Activated T-helper 17 cell treated with anti-CD3 and anti-CD28 coated beads, Interleukin-2, amount 50 U/mL, for 72 hours (primary cell): Measurements from ENCODE around the gene MAP1LC3A. TPM values are rescaled to one million over a fixed set of nuclear protein-coding genes. Genes with fewer than 3 reads are reported as not detected.

Source experiments
- ATAC-seq: fragments of 150-1000 bp; cut with Tn5 transposase; replicated peaks from 2 replicates; pipeline ENCODE4 v1.10.0; 2021; ENCODE audit warnings: mild to moderate bottlenecking, moderate library complexity
- H3K27ac Mint-ChIP-seq: one replicate; pipeline ENCODE4 v1.8.0; 2022; ENCODE audit warnings: mixed read lengths
- H3K27me3 Mint-ChIP-seq: one replicate; pipeline ENCODE4 v1.8.0; 2022; ENCODE audit warnings: mixed read lengths
- H3K36me3 Mint-ChIP-seq: one replicate; pipeline ENCODE4 v1.8.0; 2022; ENCODE audit warnings: low read depth, mild to moderate bottlenecking, mixed read lengths
- H3K4me1 Mint-ChIP-seq: one replicate; pipeline ENCODE4 v1.8.0; 2022; ENCODE audit warnings: mixed read lengths
- H3K4me3 Mint-ChIP-seq: one replicate; pipeline ENCODE4 v1.8.0; 2022; ENCODE audit warnings: mild to moderate bottlenecking, mixed read lengths
- H3K9me3 Mint-ChIP-seq: one replicate; pipeline ENCODE4 v1.8.0; 2022; ENCODE audit warnings: mixed read lengths
- total RNA-seq, 2 donors: library from RNA; stranded (reverse); gene quantifications; one replicate each; pipeline ENCODE4 v1.2.3, GENCODE V29; 2022

MAP1LC3A gene
- total RNA-seq, 2 donors from 2014 or later, result 4.5 to 4.6 TPM

DNA sequence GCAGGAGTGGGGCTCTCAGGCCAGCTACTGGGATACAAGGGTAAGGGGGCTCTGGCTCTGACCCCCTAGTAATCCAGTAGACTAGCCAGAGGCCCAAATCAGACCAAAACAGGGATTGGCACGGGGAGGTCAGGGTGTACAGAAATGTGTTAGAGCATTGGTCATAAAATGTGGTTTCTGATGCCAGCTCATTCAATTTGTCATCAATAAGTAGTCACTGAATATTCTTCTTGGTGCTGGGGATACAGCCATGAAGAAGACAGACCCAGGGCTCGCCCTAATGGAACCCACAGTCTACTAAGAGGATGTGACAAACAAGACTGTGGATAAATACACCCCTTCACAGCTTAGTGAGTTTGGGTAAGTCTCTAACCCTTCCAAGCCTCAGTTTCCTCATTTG is 11.1 kb downstream of the MAP1LC3A start:
- peaks cover 6% of the 10 kb centered on the region for H3K4me1 Mint-ChIP-seq
- peaks cover 23% of the 10 kb centered on the region for H3K36me3 Mint-ChIP-seq
- no peak overlapping the region for H3K27ac Mint-ChIP-seq
- no peaks in the 10 kb centered on the region for H3K9me3 Mint-ChIP-seq
- H3K27me3 Mint-ChIP-seq, result no peaks in the 10 kb centered on the region
- peak; percentile 65 for ATAC-seq
- H3K4me3 Mint-ChIP-seq, result no peak overlapping the region

DNA sequence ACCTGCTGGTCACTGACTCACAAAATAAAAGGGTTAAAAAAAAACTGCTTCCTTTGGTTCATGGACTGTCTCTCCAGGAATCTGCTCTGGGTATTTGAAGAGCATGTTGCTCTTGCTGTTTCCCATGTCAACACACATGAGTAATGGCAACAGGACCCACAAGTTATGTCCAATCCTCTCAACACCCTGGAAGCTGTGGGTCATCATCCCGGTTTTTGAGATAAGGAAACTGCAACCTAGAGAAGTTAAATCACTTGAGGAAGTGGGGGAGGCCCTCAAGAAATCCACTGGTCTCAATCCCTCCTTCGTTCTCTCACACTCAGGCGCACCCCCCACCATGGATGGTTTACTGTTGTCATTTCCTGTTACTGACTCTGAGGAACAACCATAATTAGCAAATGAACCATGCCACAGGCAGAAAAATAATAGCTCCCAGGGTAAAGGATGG is 12.4 kb downstream of the MAP1LC3A start:
- H3K27ac Mint-ChIP-seq, result peak overlapping the region; percentile 80

DNA sequence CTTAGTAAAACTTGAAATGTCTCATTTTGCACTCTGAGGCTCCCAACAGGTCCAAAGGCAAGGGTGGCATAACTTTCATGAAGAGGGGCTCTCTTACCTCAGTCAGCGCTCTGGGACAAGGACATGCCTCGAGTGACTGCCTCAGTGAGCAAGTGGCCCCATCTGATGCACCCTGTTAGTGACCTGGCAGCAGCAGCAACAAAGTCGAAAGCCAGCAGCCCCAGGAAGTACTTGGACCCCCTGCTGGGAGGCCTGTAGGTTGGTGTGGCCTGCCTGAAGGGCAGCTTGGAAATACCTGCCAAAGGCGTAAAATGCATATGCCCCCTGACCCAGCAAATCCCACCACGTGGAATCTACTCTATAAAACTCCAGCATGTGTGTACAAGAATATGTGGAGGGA is 13.2 kb downstream of the MAP1LC3A start:
- H3K27me3 Mint-ChIP-seq, result no peaks in the 10 kb centered on the region
- H3K4me3 Mint-ChIP-seq, result no peak overlapping the region
- H3K4me1 Mint-ChIP-seq, result peaks cover 6% of the 10 kb centered on the region
- H3K9me3 Mint-ChIP-seq, result no peaks in the 10 kb centered on the region
- H3K27ac Mint-ChIP-seq, result peak overlapping the region; percentile 80
- H3K36me3 Mint-ChIP-seq, result peaks cover 25% of the 10 kb centered on the region
- no peak for ATAC-seq

More for the DNA sequence above, 12.4 kb downstream of the MAP1LC3A start:
- Mint-ChIP-seq H3K9me3 (no peaks in the 10 kb centered on the region), H3K4me1 (peaks cover 6% of the 10 kb centered on the region), H3K36me3 (peaks cover 25% of the 10 kb centered on the region), H3K27me3 (no peaks in the 10 kb centered on the region), H3K4me3 (no peak overlapping the region)
- peak; percentile 57 for ATAC-seq

DNA sequence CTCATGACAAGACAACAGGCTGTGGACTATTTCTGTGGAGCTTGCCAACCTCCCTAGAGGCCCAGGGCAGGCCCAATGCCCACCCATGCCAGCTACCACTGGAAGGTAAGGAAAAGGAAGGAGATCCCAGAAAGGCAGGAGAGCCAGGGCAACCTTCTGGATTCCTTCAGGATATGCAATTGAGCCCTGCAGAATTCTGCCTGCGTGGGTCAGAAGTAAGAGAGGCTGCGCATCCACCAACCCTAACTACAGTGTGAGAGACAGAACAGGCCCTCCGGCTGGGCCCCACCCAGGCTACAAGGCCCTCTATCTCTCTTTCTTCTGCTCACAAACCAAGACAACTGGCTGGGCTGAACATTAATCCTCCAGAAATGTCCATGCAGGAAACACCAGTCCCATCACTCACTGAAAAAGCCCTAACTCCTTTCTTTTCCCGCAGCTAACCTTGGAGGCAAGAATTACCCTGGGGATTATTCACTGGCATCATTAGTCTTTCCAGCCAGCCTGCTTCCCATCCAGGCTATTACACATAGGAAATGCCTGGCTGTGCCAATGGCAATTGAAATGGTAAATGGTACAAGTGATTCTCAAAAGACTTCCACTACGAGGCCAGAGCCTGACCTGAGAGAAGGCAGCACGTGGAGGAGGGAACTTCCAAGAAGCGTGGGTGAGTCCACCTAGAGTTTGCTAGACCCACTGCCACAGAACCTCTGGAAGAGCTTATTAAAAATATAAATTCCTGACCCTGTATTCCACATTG is 15.2 kb downstream of the MAP1LC3A start:
- peaks cover 20% of the 10 kb centered on the region for H3K36me3 Mint-ChIP-seq
- ATAC-seq, result no peak
- H3K27me3 Mint-ChIP-seq, result no peaks in the 10 kb centered on the region
- H3K9me3 Mint-ChIP-seq, result no peaks in the 10 kb centered on the region
- H3K4me3 Mint-ChIP-seq, result no peak overlapping the region
- H3K27ac Mint-ChIP-seq, result no peak overlapping the region
- H3K4me1 Mint-ChIP-seq, result peaks cover 6% of the 10 kb centered on the region

DNA sequence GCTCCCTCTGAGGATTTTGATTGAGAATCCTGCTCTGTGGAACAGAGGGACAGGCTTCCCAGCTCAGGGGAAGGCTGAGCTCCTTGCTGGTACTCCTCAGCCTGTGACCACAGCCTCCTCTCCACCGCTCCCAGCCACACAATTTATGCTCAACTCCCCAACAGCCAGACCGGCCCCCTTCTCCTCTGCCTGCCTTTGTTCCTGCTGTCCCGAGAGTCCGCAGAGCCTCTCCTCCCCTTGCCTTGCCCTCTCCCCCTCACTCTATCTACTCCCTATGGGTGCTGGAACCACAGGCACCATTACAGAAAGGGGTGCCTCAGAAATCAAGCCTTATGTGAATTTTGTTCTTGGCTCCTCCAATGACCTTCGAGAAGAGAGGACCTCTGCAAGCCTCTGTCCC is 15.9 kb downstream of the MAP1LC3A start:
- no peak for ATAC-seq
- Mint-ChIP-seq H3K27me3 (no peaks in the 10 kb centered on the region), H3K36me3 (peaks cover 22% of the 10 kb centered on the region), H3K9me3 (no peaks in the 10 kb centered on the region), H3K4me1 (peaks cover 6% of the 10 kb centered on the region), H3K4me3 (no peak overlapping the region), H3K27ac (no peak overlapping the region)

DNA sequence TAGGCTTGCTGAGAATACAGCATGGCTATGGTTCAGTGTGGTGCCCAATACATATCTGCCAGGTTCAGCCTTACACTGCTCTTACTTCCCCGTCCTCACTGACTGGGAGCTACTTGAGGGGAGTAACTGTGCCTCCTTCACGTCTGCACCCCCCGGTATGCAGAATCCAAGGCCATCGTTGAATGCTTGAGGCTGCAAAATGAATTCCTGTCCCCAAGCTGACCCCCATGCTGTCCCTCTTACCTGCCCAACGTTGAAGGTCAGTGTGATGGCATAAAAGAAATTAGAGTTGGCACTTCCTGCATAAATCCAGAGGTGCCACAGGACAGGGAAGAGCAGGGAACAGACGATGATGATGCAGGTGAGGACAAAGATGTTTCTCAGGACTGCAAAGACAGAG is 16.3 kb downstream of the MAP1LC3A start:
- no peak for ATAC-seq
- Mint-ChIP-seq H3K27ac (no peak overlapping the region), H3K27me3 (no peaks in the 10 kb centered on the region), H3K9me3 (no peaks in the 10 kb centered on the region), H3K4me3 (no peak overlapping the region), H3K4me1 (peaks cover 9% of the 10 kb centered on the region), H3K36me3 (peaks cover 27% of the 10 kb centered on the region)

DNA sequence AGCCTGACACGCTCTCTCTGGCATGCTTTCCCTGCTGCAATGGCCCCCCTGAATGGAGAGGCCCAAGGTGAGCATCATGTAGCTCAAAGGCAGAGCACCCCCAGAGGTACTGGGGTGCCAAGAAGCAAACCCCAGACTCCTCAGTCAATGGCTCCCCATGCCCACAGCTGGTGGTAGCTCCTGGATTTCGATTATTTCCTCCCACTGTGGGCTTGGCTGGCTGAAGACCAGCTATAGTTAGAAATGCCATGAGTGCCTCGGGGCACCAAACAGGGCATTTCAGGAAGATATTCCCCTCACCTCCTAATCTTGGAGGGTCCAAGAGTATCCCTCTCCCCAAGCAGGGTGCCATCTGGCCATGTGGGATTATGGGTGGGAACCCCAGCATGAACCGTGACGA is 16.8 kb downstream of the MAP1LC3A start:
- Mint-ChIP-seq H3K27ac (no peak overlapping the region), H3K9me3 (no peaks in the 10 kb centered on the region), H3K4me1 (peaks cover 13% of the 10 kb centered on the region), H3K27me3 (no peaks in the 10 kb centered on the region), H3K4me3 (no peak overlapping the region), H3K36me3 (peaks cover 31% of the 10 kb centered on the region)
- ATAC-seq, result no peak

DNA sequence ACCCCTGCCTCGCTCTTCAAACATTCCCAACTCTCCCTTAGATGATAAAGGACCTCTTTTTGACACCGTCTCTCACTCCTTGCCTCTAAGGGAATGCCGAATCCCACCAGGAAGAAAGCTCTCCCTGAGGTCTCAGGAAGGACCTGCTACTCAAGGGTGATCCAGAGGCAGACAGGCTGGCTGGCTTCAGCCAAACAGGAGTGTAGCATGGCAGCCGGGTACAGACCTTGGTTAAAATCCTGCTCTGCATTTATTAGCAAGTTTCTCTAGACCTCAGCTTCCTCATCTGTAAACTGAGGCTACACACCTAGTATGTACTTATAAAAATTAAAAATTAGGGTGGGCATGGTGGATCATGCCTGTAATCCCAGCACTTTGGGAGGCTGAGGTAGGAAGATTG is 17.2 kb downstream of the MAP1LC3A start:
- Mint-ChIP-seq H3K4me1 (peaks cover 16% of the 10 kb centered on the region), H3K36me3 (peaks cover 33% of the 10 kb centered on the region), H3K4me3 (no peak overlapping the region), H3K9me3 (no peaks in the 10 kb centered on the region), H3K27me3 (no peaks in the 10 kb centered on the region), H3K27ac (no peak overlapping the region)
- no peak for ATAC-seq

DNA sequence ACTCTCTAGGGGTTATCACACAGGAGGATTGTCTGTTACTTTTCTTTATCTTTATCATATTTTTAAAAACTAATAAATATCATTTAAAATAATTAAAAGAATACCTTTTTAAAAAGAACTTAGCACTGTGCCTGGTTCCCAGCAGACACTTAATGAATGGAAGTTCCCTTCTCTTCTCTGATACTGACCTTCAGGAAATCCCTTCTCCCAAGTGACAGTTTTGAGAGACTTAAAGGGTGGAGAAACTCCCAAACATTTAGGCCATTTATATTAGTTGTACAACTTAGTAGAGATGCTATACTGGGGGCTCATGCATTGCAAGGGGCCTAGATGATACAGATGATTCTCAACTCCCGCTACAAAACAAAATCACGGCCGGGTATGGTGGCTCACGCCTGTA is 18.5 kb downstream of the MAP1LC3A start:
- ATAC-seq, result no peak
- peaks cover 21% of the 10 kb centered on the region for H3K4me1 Mint-ChIP-seq
- H3K27ac Mint-ChIP-seq, result no peak overlapping the region
- H3K9me3 Mint-ChIP-seq, result no peaks in the 10 kb centered on the region
- H3K36me3 Mint-ChIP-seq, result peaks cover 30% of the 10 kb centered on the region
- H3K27me3 Mint-ChIP-seq, result no peaks in the 10 kb centered on the region
- H3K4me3 Mint-ChIP-seq, result no peak overlapping the region

DNA sequence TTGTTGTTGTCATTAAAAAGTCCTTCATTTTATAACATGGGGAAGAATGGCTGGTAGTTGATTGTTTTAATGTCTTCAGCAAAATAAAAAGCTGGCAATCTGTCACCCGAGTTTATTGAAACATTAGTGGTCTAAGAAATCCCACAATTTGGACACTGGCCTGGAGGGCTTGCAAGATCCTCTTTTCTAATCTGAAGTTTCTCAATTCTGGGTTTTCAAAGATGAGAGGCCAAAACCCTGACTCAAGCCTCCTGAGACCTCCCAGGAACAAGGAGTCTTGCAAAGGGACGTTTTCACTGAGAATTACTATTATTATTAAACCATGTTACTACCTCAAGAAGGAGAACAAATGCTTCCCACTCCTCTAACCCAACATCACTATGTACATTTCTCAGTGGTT is 19.5 kb downstream of the MAP1LC3A start:
- no peak overlapping the region for H3K4me3 Mint-ChIP-seq
- ATAC-seq, result no peak
- peak overlapping the region; percentile 71 for H3K27ac Mint-ChIP-seq
- H3K36me3 Mint-ChIP-seq, result peaks cover 30% of the 10 kb centered on the region
- no peaks in the 10 kb centered on the region for H3K9me3 Mint-ChIP-seq
- H3K4me1 Mint-ChIP-seq, result peaks cover 21% of the 10 kb centered on the region
- no peaks in the 10 kb centered on the region for H3K27me3 Mint-ChIP-seq

DNA sequence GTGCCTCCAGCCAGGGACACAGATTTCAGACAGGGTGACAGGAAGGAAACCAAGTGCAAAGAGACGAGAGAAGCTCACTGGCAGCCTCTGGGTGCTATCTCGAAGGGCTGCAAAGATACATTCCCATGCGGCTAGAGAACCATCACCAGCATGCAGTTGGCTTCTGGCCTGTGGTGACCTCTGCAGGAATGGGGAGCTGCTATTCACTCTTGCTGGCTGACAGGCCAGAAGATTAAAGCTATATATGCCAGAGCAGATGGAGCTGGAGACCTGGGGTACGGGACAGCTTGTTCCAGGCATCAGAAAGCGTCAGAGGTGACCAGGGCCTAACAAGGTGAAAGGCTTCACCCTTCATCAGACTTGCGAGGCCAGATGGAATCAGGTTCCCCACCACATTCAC is 20.0 kb downstream of the MAP1LC3A start:
- no peak for ATAC-seq
- Mint-ChIP-seq H3K4me3 (no peak overlapping the region), H3K27ac (peak overlapping the region; percentile 71), H3K27me3 (no peaks in the 10 kb centered on the region), H3K9me3 (no peaks in the 10 kb centered on the region), H3K4me1 (peaks cover 21% of the 10 kb centered on the region), H3K36me3 (peaks cover 30% of the 10 kb centered on the region)

DNA sequence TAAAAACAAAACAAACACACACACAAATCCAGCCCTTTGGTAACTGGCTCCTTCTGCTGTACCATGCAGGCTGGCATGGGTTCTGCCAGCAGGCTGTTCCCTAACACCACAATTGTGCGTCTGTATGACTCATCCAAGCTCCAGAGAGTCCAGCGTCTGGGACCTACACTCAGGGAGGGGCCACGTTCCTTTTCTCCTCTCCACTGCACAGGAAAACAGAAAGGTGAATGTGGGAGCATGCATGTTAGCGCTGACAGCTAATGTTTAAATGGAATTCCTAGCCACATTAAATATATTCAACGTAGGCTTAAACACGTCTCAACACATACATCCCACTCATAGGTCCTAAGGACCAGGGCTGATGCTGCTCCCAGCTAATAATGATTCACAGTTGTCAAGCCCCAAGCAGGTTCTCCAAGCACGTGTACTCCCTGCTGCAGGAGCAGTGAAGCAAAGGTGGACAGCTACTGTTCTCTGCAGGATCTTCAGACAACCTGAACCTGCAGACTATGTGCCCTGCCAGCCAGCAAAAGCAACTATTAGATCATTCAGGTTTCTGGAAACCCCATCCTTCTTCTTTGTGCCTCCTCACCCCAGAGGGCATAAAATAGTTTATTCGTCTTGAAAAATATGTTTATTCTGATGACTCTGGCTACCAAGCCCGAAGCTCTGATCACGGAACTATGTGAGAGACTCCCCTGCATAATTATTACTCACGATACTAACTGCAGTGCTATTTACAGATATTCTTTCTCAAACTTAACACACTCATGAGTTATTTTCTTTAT is 20.9 kb downstream of the MAP1LC3A start:
- no peak for ATAC-seq
- H3K36me3 Mint-ChIP-seq, result peaks cover 32% of the 10 kb centered on the region
- peak overlapping the region; percentile 65 for H3K4me3 Mint-ChIP-seq
- H3K9me3 Mint-ChIP-seq, result no peaks in the 10 kb centered on the region
- peaks cover 21% of the 10 kb centered on the region for H3K4me1 Mint-ChIP-seq
- no peaks in the 10 kb centered on the region for H3K27me3 Mint-ChIP-seq
- H3K27ac Mint-ChIP-seq, result peak overlapping the region; percentile 95

DNA sequence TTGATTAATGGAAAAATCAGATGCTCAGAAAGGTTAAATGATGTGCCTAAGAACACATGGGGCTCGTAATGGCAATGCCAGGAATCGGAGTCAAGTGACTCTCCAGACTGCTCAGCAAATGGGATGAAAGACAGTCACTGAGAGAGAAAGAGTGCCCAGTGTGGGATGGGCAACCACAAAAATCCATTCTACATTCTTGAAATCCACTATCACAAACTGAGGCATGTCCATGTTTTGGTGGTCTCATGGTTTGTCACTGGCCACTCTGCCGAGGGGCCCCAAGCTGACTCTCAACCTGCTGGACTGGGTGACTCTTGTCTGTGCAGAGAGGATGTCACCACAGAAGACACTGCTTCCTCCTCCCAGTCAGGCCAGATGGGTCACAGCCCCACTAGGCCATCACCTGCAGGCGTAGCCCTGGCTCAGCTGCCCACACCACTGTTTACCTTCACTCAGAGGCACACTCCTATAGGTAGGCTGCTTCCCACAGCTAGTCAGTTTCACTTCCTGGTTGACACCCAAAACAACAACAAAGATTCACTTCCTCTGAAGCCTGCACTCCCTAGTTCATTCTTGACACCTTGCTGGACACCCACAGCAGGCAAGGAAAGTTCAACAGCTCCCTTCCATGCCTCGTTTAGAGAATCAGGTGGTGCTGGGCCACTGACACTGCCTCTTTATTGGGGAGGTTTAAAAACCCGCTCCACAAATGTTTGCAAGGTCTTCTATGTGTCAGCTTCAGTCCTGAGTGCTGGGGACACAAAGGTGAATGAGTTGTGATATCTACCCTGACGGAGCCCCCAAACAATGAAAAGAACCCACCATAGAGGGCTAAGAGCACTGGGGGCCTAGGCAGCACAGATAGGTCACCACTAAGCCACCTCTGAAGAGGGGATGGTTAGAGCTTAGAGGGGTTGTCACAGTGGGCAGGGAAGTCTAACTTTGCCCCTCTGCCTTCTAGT is 21.7 kb downstream of the MAP1LC3A start:
- no peaks in the 10 kb centered on the region for H3K27me3 Mint-ChIP-seq

More for the DNA sequence above, 21.7 kb downstream of the MAP1LC3A start:
- H3K4me1 Mint-ChIP-seq, result peaks cover 21% of the 10 kb centered on the region
- peaks cover 31% of the 10 kb centered on the region for H3K36me3 Mint-ChIP-seq
- no peaks in the 10 kb centered on the region for H3K9me3 Mint-ChIP-seq
- H3K27ac Mint-ChIP-seq, result peak overlapping the region; percentile 95
- ATAC-seq, result peak; percentile 66
- H3K4me3 Mint-ChIP-seq, result peak overlapping the region; percentile 65
